Measurements from ENCODE around the gene C15orf61.

C15orf61 gene

DNA sequence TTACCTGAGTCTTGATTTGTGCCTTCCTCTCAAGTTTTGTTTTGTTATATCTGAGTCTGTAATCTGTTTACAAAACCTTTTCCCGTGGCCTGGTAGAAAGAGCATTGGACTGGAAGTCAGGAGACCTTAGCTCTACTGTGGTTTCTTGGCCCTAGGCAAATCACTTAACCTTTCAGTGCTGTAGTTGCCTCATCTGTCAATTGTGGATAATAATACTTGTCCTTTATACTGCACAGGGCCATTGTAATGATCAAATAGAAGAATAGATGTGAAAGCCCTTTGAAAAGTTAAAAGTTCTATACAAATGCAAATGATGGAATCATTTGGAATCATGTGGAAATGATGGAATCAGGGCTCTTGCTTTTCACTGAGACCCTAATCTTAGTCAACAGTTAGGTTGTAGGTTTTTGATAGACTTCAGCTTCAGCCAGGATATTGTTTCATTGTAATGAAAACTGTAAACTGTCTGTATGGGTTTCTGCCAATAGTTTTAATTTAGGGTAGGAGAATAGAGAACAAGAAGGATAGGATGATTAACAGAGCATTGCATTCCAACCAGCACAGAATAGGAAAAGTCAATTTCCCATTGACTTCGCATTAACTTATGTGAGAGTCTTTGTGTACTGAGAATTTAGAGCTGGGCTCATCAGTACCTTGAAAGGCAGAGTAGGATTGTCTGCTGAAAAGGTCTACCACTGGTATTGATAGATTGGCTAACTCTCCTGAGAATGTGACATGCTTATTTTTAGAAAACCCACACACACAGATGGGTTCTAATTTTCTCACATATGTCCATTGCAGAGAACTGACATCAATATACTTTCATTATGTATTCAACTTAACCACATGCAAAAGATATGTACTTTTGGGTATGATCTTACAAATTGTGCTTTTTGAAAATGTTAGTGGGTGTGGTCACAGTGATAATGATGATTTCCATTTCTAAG lies 43.4 kb downstream of the C15orf61 start:
- TF ChIP-seq, protein P1, sequence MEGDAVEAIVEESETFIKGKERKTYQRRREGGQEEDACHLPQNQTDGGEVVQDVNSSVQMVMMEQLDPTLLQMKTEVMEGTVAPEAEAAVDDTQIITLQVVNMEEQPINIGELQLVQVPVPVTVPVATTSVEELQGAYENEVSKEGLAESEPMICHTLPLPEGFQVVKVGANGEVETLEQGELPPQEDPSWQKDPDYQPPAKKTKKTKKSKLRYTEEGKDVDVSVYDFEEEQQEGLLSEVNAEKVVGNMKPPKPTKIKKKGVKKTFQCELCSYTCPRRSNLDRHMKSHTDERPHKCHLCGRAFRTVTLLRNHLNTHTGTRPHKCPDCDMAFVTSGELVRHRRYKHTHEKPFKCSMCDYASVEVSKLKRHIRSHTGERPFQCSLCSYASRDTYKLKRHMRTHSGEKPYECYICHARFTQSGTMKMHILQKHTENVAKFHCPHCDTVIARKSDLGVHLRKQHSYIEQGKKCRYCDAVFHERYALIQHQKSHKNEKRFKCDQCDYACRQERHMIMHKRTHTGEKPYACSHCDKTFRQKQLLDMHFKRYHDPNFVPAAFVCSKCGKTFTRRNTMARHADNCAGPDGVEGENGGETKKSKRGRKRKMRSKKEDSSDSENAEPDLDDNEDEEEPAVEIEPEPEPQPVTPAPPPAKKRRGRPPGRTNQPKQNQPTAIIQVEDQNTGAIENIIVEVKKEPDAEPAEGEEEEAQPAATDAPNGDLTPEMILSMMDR (IDR thresholded peaks at IDR 0.05; ENCODE audit: low read depth, low read length, missing control alignments) = no peak
- H3K4me3 ChIP-seq (ENCODE audit: low read depth, low read length) = no peak overlapping the region
- peak; percentile 78 for DNase-seq (ENCODE audit: low read depth)

DNA sequence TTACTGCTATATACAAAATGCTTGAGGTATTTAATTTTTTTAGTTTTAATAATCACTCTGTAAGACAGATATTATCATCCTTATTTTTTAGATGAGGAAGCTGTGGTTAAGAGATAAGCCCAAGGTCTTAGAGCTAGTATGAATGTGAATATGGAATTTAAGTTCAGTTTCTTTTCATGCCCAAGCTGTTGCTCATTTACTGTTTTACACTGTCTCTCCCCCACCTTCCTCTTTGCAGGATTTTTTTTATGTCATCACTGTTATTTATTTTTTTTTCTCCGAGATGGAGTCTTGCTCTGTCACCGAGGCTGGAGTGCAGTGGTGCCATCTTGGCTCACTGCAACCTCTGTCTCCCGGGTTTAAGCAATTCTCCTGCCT lies 44.0 kb downstream of the C15orf61 start:
- DNase-seq (ENCODE audit: low read depth) = peak; percentile 16
- H3K4me3 ChIP-seq (ENCODE audit: low read depth, low read length) = no peak overlapping the region
- TF ChIP-seq, protein P1 (IDR thresholded peaks at IDR 0.05; ENCODE audit: low read depth, low read length, missing control alignments) = no peak

DNA sequence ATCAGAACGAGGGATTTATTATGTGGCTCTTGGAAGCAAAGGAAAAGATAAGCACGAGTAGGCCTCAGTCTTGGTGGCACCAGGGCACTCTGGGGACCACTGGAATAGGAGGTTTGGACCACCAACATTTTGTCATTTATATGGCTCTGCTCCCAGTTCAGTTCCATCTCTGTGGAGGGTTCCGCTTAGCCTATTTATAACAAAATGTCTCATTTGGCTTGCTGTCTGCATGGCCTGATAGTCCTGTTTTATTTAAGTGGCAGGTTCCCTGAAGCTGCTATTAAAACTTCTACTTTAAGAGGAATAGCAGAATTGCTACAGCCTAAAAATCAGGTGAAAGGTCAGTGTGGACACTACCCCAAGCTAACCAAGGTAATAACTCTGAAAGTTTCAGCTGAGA lies 48.7 kb downstream of the C15orf61 start:
- H3K4me3 ChIP-seq (ENCODE audit: low read depth, low read length) = no peak overlapping the region
- TF ChIP-seq, protein P1 (IDR thresholded peaks at IDR 0.05; ENCODE audit: low read depth, low read length, missing control alignments) = no peak
- no peak for DNase-seq (ENCODE audit: low read depth)

DNA sequence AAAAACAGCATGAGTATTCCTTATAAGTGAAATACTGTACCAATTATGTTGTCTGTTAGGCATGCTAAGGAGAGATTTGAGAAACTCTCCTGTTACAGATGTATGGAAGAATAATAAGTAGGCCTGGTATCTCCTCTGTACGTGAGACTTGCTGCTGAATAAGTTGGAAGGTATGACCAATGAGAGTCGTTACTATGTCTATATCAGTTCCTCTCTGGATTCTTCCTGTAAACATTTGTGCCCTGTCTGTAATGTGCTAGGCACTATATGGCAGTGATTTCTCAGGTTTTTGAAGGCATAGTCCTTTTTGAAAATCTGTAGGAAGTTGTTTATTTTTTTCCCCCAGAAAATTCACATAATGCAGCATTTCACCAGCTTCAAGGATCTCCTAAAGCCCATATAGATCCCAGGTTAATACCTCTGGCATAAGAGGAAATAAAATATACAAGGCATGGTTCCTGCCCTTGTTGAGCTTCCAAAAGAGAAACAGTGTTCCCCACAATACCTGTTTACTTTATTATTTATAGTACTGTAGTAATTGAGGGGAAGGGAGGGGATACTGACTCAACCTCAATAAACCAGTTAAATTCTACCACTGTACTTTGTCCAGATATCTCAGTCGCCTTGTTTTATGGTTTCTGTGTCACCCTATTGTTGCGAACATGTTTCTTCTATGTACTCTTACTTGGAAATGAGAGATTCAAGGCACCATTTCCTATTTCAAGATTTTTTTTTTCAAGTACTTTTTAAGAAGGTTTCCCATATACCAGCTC lies 50.1 kb downstream of the C15orf61 start:
- no peak for DNase-seq (ENCODE audit: low read depth)
- TF ChIP-seq, protein P1 (IDR thresholded peaks at IDR 0.05; ENCODE audit: low read depth, low read length, missing control alignments) = no peak
- no peak overlapping the region for H3K4me3 ChIP-seq (ENCODE audit: low read depth, low read length)

DNA sequence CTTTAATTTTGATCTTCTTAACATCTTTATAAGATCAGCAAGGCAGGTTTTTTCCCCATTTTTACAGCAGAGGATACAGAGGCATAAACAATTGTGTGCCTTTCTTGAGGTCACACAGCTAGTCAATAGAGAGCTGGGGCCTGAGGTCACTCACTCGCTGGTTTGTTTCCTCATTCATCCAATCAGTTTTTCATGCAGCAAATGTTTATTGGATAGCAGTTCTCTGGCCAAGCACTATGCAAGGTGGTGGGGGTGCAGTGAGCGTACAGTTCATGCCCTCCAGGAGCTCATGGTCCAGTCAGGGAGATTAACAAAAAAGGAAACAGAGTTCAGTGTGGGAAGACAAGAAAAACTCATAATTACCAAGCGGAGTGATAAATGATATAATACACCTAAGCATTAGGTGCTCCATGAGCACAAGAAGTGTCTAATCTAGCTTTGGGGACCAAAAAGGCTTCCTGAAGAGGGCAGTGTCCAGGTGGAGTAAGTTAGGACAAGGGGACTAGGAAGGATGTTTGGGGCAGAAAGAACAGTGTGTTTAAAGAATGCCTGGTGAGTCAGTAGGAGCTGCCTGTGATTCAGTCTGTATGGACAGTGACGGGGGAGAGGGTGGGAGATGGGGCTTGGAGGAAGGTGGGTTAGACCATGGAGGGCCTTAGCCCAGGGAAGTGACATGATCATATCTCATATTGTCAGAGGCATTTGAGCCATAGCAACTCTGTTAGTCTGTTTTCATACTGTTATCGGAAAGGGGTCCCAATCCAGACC lies 50.9 kb downstream of the C15orf61 start:
- no peak for DNase-seq (ENCODE audit: low read depth)
- TF ChIP-seq, protein P1 (IDR thresholded peaks at IDR 0.05; ENCODE audit: low read depth, low read length, missing control alignments) = no peak
- H3K4me3 ChIP-seq (ENCODE audit: low read depth, low read length) = no peak overlapping the region

DNA sequence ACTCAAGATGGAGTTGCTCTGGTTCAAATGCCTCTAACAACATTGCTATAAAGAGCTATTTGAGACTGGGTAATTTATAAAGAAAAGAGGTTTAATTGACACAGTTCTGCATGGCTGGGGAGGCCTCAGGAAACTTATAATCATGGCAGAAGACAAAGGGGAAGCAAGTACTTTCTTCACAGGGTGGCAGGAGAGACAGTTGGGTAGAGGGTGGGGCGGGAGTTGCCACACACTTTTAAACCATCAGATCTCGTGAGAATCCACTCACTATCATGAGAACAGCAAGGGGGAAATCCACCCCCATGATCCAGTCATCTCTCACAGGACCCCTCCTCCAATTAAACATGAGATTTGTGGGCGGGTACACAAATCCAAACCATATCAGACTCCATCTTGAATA lies 52.3 kb downstream of the C15orf61 start:
- H3K4me3 ChIP-seq (ENCODE audit: low read depth, low read length) = no peak overlapping the region
- DNase-seq (ENCODE audit: low read depth) = no peak
- TF ChIP-seq, protein P1 (IDR thresholded peaks at IDR 0.05; ENCODE audit: low read depth, low read length, missing control alignments) = no peak
